Fibroblast of pulmonary artery (primary cell): ENCODE results near the gene MTMR3.
"Not testable (repeated sequence)": the region's sequence is repeated elsewhere in the genome, so short reads cannot be mapped to it uniquely, and the experiment has no call there.

ENCODE experiments used
- DNase-seq: peaks from one replicate; pipeline ENCODE4 v3.0.0-alpha.2; 2010; ENCODE audit warnings: low read depth
- H3K4me3 ChIP-seq: replicated peaks from 2 replicates; pipeline ENCODE4 v1.5.1; 2011; ENCODE audit warnings: low read depth, mild to moderate bottlenecking, control low read depth, low read length, moderate library complexity
- CTCF ChIP-seq: IDR thresholded peaks from 2 replicates; pipeline ENCODE4 v1.5.1; 2011; ENCODE audit warnings: mild to moderate bottlenecking, control low read depth, low read length, inconsistent platforms; ENCODE audit errors: missing control alignments

MTMR3 gene

GRCh38 chr22:30056015-30056414, 173.0 kb downstream of the MTMR3 start:
- no peak for TF ChIP-seq CTCF
- no peak for DNase-seq
- no peak overlapping the region for H3K4me3 ChIP-seq

GRCh38 chr22:30057375-30057774, 174.4 kb downstream of the MTMR3 start:
- no peak for TF ChIP-seq CTCF
- DNase-seq: no peak
- H3K4me3 ChIP-seq: no peak overlapping the region

GRCh38 chr22:30059346-30060020, 176.5 kb downstream of the MTMR3 start:
- DNase-seq, H3K4me3 ChIP-seq: not testable (repeated sequence)

- DNase-seq, H3K4me3 ChIP-seq: not testable (repeated sequence)
These were observed 178.1 kb downstream of the MTMR3 start for GRCh38 chr22:30061094-30061493.

- no peak for DNase-seq
- no peak overlapping the region for H3K4me3 ChIP-seq
- no peak for TF ChIP-seq CTCF
These were observed 179.3 kb downstream of the MTMR3 start for GRCh38 chr22:30062259-30062658.

DNA sequence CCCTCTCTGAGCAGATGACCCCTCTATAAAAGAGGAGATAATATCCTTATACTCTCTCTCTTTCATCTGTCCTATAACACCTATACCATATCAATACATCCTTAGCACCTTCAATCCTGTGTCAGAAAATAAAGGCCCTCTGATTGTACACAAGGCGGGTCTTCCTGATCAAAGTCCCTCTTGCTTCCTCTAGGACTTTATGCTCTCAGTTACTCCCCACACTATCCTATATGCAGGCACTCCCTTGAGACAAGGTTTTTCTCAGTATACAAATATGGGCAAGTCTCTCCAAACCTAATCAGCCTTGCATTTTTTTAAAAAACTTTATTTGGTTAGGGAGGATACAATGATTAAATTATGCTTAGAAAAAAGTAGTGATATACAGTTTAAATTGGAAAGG, 180.0 kb downstream of the MTMR3 start:
- TF ChIP-seq CTCF: no peak
- DNase-seq: no peak
- no peak overlapping the region for H3K4me3 ChIP-seq

- no peak overlapping the region for H3K4me3 ChIP-seq
- TF ChIP-seq CTCF: no peak
- no peak for DNase-seq
These were observed 181.2 kb downstream of the MTMR3 start for GRCh38 chr22:30064172-30064571.

- DNase-seq: no peak
- no peak overlapping the region for H3K4me3 ChIP-seq
- no peak for TF ChIP-seq CTCF
These were observed 190.8 kb downstream of the MTMR3 start for GRCh38 chr22:30073743-30074142.
